Measurements from ENCODE around the gene ALAS1. TPM values are rescaled to one million over a fixed set of nuclear protein-coding genes. Genes with fewer than 3 reads are reported as not detected.

ALAS1 gene
- total and polyA plus RNA-seq, 2 donors (not counting 1 experiment from before 2014, with no cell fraction given) = 26.1 to 30.2 TPM

DNA sequence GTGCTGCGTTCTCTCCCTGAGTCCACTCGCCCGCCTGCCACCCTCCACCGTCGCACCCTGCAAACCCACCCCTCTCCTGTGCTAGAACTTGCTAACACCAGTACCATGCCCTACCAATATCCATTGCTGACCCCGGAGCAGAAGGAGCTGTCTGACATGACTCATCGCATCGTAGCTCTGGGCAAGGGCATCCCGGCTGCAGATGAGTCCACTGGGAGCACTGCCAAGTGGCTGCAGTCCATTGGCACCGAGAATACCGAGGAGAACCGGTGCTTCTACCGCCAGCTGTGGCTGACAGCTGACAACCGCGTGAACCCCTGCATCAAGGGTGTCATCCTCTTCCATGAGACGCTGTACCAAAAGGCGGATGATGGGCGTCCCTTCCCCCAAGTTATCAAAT lies 4.9 kb upstream of the ALAS1 start:
- H3K4me1 Mint-ChIP-seq = peaks cover 17% of the 10 kb centered on the region

More for the DNA sequence above, 4.9 kb upstream of the ALAS1 start:
- H3K79me2 ChIP-seq (ENCODE audit: control insufficient read depth, insufficient read depth, low read length) = peaks cover 6% of the 10 kb centered on the region
- H2AFZ ChIP-seq (ENCODE audit: insufficient read depth, low read depth, low read length, poor library complexity, severe bottlenecking) = no peak overlapping the region
- Mint-ChIP-seq H3K9me3 (ENCODE audit: insufficient read depth) (no peaks in the 10 kb centered on the region), H3K4me3 (no peak overlapping the region), H3K27me3 (no peaks in the 10 kb centered on the region), H3K27ac (no peak overlapping the region)
- TF ChIP-seq, protein P1, sequence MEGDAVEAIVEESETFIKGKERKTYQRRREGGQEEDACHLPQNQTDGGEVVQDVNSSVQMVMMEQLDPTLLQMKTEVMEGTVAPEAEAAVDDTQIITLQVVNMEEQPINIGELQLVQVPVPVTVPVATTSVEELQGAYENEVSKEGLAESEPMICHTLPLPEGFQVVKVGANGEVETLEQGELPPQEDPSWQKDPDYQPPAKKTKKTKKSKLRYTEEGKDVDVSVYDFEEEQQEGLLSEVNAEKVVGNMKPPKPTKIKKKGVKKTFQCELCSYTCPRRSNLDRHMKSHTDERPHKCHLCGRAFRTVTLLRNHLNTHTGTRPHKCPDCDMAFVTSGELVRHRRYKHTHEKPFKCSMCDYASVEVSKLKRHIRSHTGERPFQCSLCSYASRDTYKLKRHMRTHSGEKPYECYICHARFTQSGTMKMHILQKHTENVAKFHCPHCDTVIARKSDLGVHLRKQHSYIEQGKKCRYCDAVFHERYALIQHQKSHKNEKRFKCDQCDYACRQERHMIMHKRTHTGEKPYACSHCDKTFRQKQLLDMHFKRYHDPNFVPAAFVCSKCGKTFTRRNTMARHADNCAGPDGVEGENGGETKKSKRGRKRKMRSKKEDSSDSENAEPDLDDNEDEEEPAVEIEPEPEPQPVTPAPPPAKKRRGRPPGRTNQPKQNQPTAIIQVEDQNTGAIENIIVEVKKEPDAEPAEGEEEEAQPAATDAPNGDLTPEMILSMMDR (IDR thresholded peaks at IDR 0.05) = no peak
- no peak for TF ChIP-seq EZH2 (IDR thresholded peaks at IDR 0.05; ENCODE audit: borderline replicate concordance, insufficient read depth, low read depth, low read length, poor library complexity, severe bottlenecking)
- ATAC-seq (ENCODE audit: low read depth) = no peak
- no peak overlapping the region for H3K27ac ChIP-seq (ENCODE audit: low read length in 2 of 2)
- intact Hi-C loops (cut with micrococcal nuclease) = no loop called here
- no peaks in the 10 kb centered on the region for H3K27me3 ChIP-seq (replicated peaks in 1 of 4; ENCODE audit: control extremely low read depth in 1 of 4, control insufficient read depth in 3 of 4, insufficient read depth in 4 of 4, low read length in 3 of 4)
- H3K9me3 ChIP-seq (ENCODE audit: control extremely low read depth in 1 of 3, control insufficient read depth in 2 of 3, insufficient read depth in 1 of 3, low read length in 2 of 3) = no peaks in the 10 kb centered on the region
- H4K20me1 ChIP-seq (ENCODE audit: control insufficient read depth, insufficient read depth, low read length, poor library complexity, severe bottlenecking) = no peaks in the 10 kb centered on the region
- POLR2A ChIA-PET = interaction anchor here (1.1 kb wide), 1 partner anchor 10 kb away, joined by 4 read pairs; no protein-coding TSS in a partner anchor
- CTCF ChIA-PET = interaction anchor here (0.8 to 1.2 kb wide), 2 partner anchors 146 to 251 kb away, joined by 3 to 5 read pairs; partner anchors contain the start of genes PARP3 and RRP9
- no peak overlapping the region for H3K4me3 ChIP-seq (ENCODE audit: control extremely low read depth in 1 of 5, extremely low read depth in 1 of 5, insufficient read depth in 1 of 5, low read depth in 2 of 5, low read length in 4 of 5)
- 92% methylated on average over 14 of the region's 18 CpGs for WGBS (ENCODE audit: insufficient coverage)
- no peaks in the 10 kb centered on the region for H3K36me3 ChIP-seq (replicated peaks in 1 of 2; ENCODE audit: control extremely low read depth in 1 of 2, control insufficient read depth in 1 of 2, extremely low read depth in 1 of 2, insufficient read depth in 2 of 2, low read length in 1 of 2)
- DNase-seq = no peak
- no peak overlapping the region for H3K9ac ChIP-seq (ENCODE audit: low read length)
- peaks cover 4 to 17% of the 10 kb centered on the region in 2 donors for H3K4me1 ChIP-seq (ENCODE audit: control insufficient read depth in 2 of 2, insufficient read depth in 2 of 2, low read length in 2 of 2)
- H3K4me2 ChIP-seq (replicated peaks; ENCODE audit: low read depth, low read length, poor library complexity, severe bottlenecking) = no peak overlapping the region

All from B cell (primary cell).